Stimulated activated CD8-positive, alpha-beta memory T cell treated with anti-CD3 and anti-CD28 coated beads, Interleukin-7, amount 100 ng/mL, for 24 hours (primary cell): Measurements from ENCODE around the gene WDFY1.
A peak's percentile ranks its signal among the peaks of the same experiment; 100 is the strongest.

Source experiments
- DNase-seq: peaks from one replicate; pipeline ENCODE4 v3.0.0-alpha.2; 2020; ENCODE audit warnings: low read depth

Gene WDFY1

GRCh38 chr2:223856584-223856983, 88.6 kb downstream of the WDFY1 start:
- DNase-seq, result no peak

DNA sequence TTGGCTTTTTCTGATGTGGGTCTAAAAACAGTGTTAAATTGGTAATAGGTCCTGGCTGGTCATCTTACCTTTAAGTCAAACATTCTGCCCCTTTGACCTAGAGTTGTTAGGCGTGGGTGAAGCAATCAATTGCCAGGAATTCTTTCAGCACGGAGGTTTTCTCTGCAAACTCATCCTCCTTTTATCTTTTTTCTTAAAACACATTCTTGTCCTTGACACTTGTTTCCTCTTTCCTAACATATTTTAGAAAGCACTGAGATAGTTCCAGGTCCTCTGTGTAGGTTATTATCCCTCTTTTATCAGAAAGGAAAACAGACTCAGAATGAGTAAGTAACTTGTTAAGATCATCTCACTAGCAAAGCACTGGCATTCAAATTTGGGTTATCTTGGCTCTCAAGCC, 89.1 kb downstream of the WDFY1 start:
- DNase-seq, result no peak

- DNase-seq, result no peak
Measured at GRCh38 chr2:223855426-223855825, 89.7 kb downstream of the WDFY1 start.

- DNase-seq, result no peak
Measured at GRCh38 chr2:223854741-223855140, 90.4 kb downstream of the WDFY1 start.

DNA sequence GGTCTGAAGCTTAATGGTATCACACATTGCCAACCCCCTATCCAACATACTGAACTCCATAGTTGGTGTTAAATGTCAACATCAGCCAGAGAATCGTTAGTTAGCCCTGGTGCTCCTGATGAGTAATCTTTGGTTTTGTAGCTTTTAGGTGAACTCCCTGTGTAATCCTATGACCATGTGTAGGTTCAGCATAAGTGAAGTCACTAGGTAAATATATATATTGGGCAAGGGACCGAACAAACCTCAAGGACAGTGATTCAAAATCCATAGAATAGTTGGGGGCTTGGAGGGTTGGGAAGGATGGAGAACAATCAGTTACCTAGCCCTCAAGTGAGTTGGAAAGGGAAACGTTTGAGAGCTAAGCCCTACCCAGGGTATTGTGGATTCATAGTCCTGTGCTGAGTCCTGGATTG, 91.7 kb downstream of the WDFY1 start:
- no peak for DNase-seq

DNA sequence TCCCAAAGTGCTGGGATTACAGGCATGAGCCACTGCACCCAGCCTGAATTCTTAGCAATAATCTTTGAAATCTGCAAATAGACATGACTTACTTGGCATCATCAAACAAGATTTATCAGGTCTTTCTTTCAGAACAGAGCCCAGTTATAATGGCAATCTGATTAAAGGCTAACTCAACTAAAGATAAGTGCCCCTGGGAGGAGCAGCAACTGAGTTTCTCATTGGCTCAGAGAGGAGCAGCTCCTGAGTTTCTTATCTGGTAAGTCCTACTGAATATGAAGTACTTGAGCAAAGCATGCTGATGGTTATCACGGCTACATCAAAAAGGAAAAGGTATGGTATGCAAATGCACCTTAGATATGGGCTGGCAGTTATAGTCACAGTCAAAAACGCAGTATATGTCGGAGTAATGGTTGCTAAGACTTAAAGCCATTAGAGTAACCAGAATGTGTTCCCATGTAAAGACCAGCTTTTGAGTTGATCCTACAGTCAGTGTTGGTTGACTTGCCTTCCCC, 92.8 kb downstream of the WDFY1 start:
- DNase-seq, result no peak

GRCh38 chr2:223847410-223847809, 97.7 kb downstream of the WDFY1 start:
- no peak for DNase-seq

GRCh38 chr2:223846515-223846914, 98.6 kb downstream of the WDFY1 start:
- no peak for DNase-seq

DNA sequence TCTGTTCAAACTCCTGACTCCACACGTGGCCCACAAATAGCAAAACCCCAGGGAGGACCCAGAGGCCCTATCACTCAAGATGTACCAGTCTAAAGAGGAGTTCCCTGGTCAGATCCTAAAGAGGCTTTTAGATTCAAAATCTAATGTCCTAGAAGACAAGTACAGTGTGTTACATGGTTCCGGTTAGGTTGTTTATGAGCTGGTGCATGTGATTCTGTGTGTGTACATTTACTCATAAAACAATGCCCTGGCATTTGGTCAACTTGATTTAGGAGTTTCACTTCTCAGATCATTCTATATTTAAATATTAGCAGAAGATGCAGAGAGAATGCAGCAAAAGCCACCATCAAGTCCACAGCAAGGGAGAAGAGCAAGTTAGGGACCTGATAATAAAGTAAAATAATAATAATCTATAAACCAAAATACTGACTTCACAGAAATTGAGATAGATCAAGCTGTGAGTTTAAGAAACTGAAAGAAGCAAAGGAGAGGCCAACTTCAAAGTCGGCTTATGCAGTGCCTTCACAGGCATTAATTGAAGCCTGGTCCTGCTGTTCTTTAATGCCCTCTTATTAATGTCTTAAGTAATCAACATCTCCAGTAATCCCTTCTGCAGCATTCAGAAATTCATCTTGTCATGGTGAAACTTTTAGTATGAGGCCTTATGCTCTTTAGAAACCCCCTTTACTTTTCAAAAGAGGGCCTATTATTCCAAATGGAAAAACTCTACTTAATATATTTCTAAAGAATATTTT, 103.5 kb downstream of the WDFY1 start:
- DNase-seq, result no peak

- DNase-seq, result peak; percentile 40
Measured at GRCh38 chr2:223837287-223838061, 107.7 kb downstream of the WDFY1 start, which contains the start of gene AP1S3. Gene AP1S3, minus strand, starts transcription at chr2:223837582. Its CDS starts 132 bp downstream, at chr2:223837450.

DNA sequence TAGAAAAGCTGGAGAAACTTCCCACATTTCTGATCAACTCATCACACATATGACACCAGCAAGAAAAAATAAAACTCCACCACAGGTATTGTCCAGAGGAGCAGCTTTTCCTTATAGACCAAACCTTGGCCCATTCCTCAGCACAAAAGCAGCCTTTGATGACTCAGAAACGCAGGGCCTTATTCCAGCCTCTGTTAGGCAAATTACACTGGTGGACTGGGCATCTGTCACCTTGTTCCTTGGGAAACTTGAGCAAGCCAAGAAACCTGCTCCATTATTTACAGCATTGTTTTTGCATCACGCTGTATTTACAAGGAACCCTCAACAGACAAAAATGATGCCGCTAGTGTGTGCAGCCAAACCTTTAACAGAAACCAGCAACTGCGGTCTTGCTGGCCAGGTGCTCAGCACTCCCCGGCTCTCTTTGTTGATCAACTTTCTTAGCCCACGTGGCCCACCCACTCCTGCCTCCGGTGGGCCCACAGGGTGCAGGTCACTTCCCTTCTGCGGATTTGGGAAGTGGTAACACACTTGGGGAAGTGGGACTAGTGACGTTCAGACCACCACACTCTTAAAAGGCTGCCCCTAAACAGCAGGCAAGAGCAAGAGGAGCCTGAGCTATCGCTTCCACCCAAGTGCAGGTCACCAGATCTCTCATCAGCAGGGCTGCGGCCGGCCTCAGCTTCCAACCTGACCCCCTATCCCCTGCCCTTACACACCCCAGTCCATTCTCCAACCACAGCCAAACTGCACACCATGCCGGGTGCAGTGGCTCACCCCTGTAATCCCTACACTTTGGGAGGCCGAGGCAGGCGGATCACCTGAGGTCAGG, 109.2 kb downstream of the WDFY1 start:
- DNase-seq, result no peak

DNA sequence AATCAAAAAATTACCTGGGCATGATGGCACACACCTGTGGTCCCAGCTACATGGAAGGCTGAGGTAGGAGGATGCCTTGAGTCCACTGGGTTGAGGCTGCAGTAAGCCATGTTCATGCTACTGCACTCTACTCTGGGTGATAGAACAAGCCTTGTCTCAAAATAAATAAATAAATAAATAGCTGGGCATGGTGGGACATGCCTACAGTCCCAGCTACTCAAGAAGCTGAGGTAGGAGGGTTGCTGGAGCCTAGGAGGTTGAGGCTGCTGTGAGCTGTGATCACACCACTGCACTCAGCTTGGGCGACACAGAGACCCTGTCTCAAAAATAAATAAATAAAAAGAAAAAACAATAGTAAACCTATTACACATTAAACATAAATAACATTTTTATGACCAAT, 110.7 kb downstream of the WDFY1 start:
- no peak for DNase-seq

GRCh38 chr2:223832241-223832903, 112.8 kb downstream of the WDFY1 start:
- no peak for DNase-seq

GRCh38 chr2:223829128-223829527, 116.0 kb downstream of the WDFY1 start:
- no peak for DNase-seq

- DNase-seq, result no peak
Measured at GRCh38 chr2:223828314-223828713, 116.8 kb downstream of the WDFY1 start.

DNA sequence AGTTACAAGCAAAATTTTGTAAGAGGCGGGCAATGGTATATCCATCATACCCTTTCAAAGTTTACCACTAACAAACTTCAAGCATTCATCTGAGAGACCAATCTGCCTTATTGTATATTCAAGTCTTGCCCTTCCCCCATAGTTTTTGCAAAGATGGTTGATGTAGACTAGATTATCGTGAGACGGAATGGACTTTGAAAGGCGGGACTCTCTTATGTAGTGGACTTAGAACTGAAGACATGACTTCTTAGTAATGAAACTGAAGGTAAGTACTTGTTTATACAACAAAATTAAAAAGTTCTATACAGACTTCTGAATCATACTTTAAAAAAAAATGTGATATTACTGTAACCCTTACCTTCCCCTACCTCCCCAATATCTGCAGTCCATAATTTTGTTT, 118.1 kb downstream of the WDFY1 start:
- DNase-seq, result no peak
